ENCODE results near the gene BMP6. TPM values are rescaled to one million over a fixed set of nuclear protein-coding genes. Genes with fewer than 3 reads are reported as not detected.

Gene BMP6
- total RNA-seq, 1 experiment from 2014 or later = 0.15 TPM

DNA sequence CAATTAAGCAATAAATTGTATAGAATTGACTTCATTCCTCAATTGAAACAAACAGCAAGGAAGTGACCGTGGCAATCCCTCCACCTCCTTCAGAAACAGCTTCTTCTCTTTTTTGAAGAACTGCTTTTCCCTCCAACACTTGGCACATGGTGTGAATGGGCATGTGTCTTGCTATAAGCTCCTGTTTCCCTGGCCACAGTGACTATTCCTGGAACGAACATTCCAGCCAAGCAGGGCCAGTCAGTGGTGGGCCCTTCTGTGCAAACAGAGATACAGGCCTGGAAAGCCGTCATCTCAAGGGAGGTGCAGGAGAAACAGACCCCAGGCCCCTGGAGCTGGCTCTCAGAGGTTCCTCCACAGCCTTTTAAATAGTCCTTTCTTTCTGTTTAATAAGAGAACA is 177.8 kb downstream of the BMP6 start:
- Histone ChIP-seq H3F3A (ENCODE audit: low read length, unreplicated experiment) (no peaks in the 10 kb centered on the region), H4K20me1 (ENCODE audit: low read length) (peaks cover 40% of the 10 kb centered on the region; the same call in 1 of the 2 replicates), H3K4me2 (ENCODE audit: low read length) (no peak overlapping the region), H3K79me2 (ENCODE audit: low read length) (peaks cover 48% of the 10 kb centered on the region), H3K36me3 (ENCODE audit: low read depth, low read length) (peaks cover 48% of the 10 kb centered on the region), H3K9me2 (replicated peaks; ENCODE audit: low read length) (no peaks in the 10 kb centered on the region), H3K27ac (ENCODE audit: low read length) (no peak overlapping the region), H3K4me3 (ENCODE audit: low read length) (no peak overlapping the region), H3K9ac (ENCODE audit: low read length) (no peak overlapping the region), H3K27me3 (ENCODE audit: low read length) (no peaks in the 10 kb centered on the region), H3K4me1 (ENCODE audit: insufficient read depth, low read length) (peaks cover 2% of the 10 kb centered on the region; the same call in 1 of the 2 replicates), H2AFZ (ENCODE audit: low read length) (no peak overlapping the region), H3K9me3 (ENCODE audit: low read length) (no peaks in the 10 kb centered on the region)
- ATAC-seq (no peak), DNase-seq (no peak)
- intact Hi-C loops (cut with micrococcal nuclease) = no loop called here
- TF ChIP-seq CTCF (conservative IDR thresholded peaks at IDR 0.05; ENCODE audit: low read depth, low read length) (no peak), EZH2 (IDR thresholded peaks at IDR 0.05; ENCODE audit: low read length, unreplicated experiment) (no peak), EZH2phosphoT487 (IDR thresholded peaks at IDR 0.05; ENCODE audit: borderline replicate concordance, low read length) (no peak)
- no TSS peak for BruUV-seq (replicated peaks)
- CTCF ChIA-PET = no interaction called here
- POLR2A ChIA-PET (ENCODE audit: unreplicated experiment) = no interaction called here

DNA sequence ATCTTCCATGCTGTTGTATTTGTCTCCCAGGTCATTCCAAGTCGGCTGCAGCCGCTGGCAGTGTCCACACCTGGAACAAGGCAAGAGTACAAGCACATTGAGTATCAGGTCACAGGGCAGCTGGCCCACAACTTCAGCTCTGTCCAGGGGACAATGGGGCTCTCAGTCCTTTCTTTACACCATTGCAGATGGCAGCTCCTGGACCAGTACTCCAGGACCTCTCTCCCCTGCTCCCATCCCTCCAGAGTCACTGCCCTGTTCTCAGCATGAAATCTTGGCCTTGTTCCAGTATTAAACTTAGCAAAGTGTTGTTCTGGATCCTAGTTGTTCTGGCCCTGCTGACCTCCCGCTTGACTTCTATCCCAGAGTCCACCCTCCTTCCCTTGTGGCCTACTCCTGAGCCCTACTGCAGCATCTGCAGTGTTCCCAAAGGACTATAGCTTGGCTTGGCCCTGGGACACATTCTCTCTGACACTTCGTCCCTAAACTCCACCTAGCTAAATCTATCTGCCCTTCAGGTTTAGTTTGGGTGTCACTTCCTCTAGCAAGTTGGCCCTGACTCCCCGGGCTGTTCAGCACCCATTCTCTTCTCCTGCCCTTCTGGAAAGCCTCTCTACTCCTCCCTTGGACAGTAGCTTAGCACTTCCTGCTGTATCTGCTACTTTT is 178.9 kb downstream of the BMP6 start:
- no peak for DNase-seq
- Histone ChIP-seq H3K4me2 (ENCODE audit: low read length) (no peak overlapping the region), H3K4me3 (ENCODE audit: low read length) (no peak overlapping the region), H4K20me1 (ENCODE audit: low read length) (peaks cover 47% of the 10 kb centered on the region; the same call in 1 of the 2 replicates), H3K36me3 (ENCODE audit: low read depth, low read length) (peaks cover 44% of the 10 kb centered on the region), H3K9me2 (replicated peaks; ENCODE audit: low read length) (no peaks in the 10 kb centered on the region), H3K27me3 (ENCODE audit: low read length) (no peaks in the 10 kb centered on the region), H3K79me2 (ENCODE audit: low read length) (peaks cover 59% of the 10 kb centered on the region), H3K27ac (ENCODE audit: low read length) (no peak overlapping the region), H3K9me3 (ENCODE audit: low read length) (no peaks in the 10 kb centered on the region), H3K9ac (ENCODE audit: low read length) (no peak overlapping the region), H3F3A (ENCODE audit: low read length, unreplicated experiment) (no peaks in the 10 kb centered on the region), H2AFZ (ENCODE audit: low read length) (no peak overlapping the region), H3K4me1 (ENCODE audit: insufficient read depth, low read length) (peaks cover 10% of the 10 kb centered on the region)
- ChIA-PET POLR2A (ENCODE audit: unreplicated experiment) (no interaction called here), CTCF (no interaction called here)
- no peak for TF ChIP-seq EZH2phosphoT487 (IDR thresholded peaks at IDR 0.05; ENCODE audit: borderline replicate concordance, low read length)
- no peak for TF ChIP-seq EZH2 (IDR thresholded peaks at IDR 0.05; ENCODE audit: low read length, unreplicated experiment)
- no peak for TF ChIP-seq CTCF (conservative IDR thresholded peaks at IDR 0.05; ENCODE audit: low read depth, low read length)
- intact Hi-C loops (cut with micrococcal nuclease) = loop anchor here (5.0 kb wide), 1 partner anchor 88 kb away; no protein-coding TSS in a partner anchor
- ATAC-seq = no peak
- no TSS peak for BruUV-seq (replicated peaks)

GRCh38 chr6:7905416-7905815 is 179.5 kb downstream of the BMP6 start:
- Histone ChIP-seq H3K9me2 (replicated peaks; ENCODE audit: low read length) (no peaks in the 10 kb centered on the region), H3K4me2 (ENCODE audit: low read length) (no peak overlapping the region), H3F3A (ENCODE audit: low read length, unreplicated experiment) (no peaks in the 10 kb centered on the region), H3K27ac (ENCODE audit: low read length) (no peak overlapping the region), H2AFZ (ENCODE audit: low read length) (no peak overlapping the region), H3K9ac (ENCODE audit: low read length) (no peak overlapping the region), H3K36me3 (ENCODE audit: low read depth, low read length) (peaks cover 42% of the 10 kb centered on the region), H3K79me2 (ENCODE audit: low read length) (peaks cover 61% of the 10 kb centered on the region), H3K4me3 (ENCODE audit: low read length) (no peak overlapping the region), H3K27me3 (ENCODE audit: low read length) (no peaks in the 10 kb centered on the region), H3K4me1 (ENCODE audit: insufficient read depth, low read length) (peaks cover 10% of the 10 kb centered on the region), H3K9me3 (ENCODE audit: low read length) (no peaks in the 10 kb centered on the region), H4K20me1 (ENCODE audit: low read length) (peaks cover 47% of the 10 kb centered on the region; the same call in 1 of the 2 replicates)
- DNase-seq = no peak
- intact Hi-C loops (cut with micrococcal nuclease) = loop anchor here (5.0 kb wide), 1 partner anchor 87 kb away; no protein-coding TSS in a partner anchor
- no TSS peak for BruUV-seq (replicated peaks)
- CTCF ChIA-PET = no interaction called here
- ATAC-seq = no peak
- POLR2A ChIA-PET (ENCODE audit: unreplicated experiment) = no interaction called here
- no peak for TF ChIP-seq CTCF (conservative IDR thresholded peaks at IDR 0.05; ENCODE audit: low read depth, low read length)
- no peak for TF ChIP-seq EZH2phosphoT487 (IDR thresholded peaks at IDR 0.05; ENCODE audit: borderline replicate concordance, low read length)
- no peak for TF ChIP-seq EZH2 (IDR thresholded peaks at IDR 0.05; ENCODE audit: low read length, unreplicated experiment)

Measured in PC-3 (cell line).